AG08396 (cell line): ENCODE measurements around the gene TNS3.
A peak's percentile ranks its signal among the peaks of the same experiment; 100 is the strongest.
"Not testable (repeated sequence)": the region's sequence is repeated elsewhere in the genome, so short reads cannot be mapped to it uniquely, and the experiment has no call there.

Source experiments
- DNase-seq: peaks from one replicate; pipeline ENCODE4 v3.0.0; 2012; ENCODE audit warnings: low spot score, mixed read lengths

TNS3 gene

GRCh38 chr7:47581804-47582763 is at the start of gene TNS3:
Gene TNS3, minus strand, starts transcription at chr7:47582111. Its CDS starts 142,475 bp downstream, at chr7:47439636.
- DNase-seq, result peak; percentile 84

- no peak for DNase-seq
Measured at GRCh38 chr7:47631711-47632110, 49.8 kb upstream of the TNS3 start.

GRCh38 chr7:47627580-47628283 is 45.8 kb upstream of the TNS3 start:
- no peak for DNase-seq

GRCh38 chr7:47625861-47626715 is 44.2 kb upstream of the TNS3 start:
- DNase-seq, result no peak

GRCh38 chr7:47624689-47625088 is 42.8 kb upstream of the TNS3 start:
- no peak for DNase-seq

GRCh38 chr7:47622946-47623640 is 41.2 kb upstream of the TNS3 start:
- peak; percentile 82 for DNase-seq

- DNase-seq, result no peak
Measured at GRCh38 chr7:47622586-47622945, 40.7 kb upstream of the TNS3 start.

GRCh38 chr7:47621979-47622561 is 40.2 kb upstream of the TNS3 start:
- DNase-seq, result no peak

- no peak for DNase-seq
Measured at GRCh38 chr7:47621347-47621746, 39.4 kb upstream of the TNS3 start.

GRCh38 chr7:47619806-47620205 is 37.9 kb upstream of the TNS3 start:
- DNase-seq, result no peak

GRCh38 chr7:47617131-47617530 is 35.2 kb upstream of the TNS3 start:
- DNase-seq, result no peak

- no peak for DNase-seq
Measured at GRCh38 chr7:47614450-47614849, 32.5 kb upstream of the TNS3 start.

- DNase-seq, result no peak
Measured at GRCh38 chr7:47611045-47611511, 29.2 kb upstream of the TNS3 start.

- peak; percentile 47 for DNase-seq
Measured at GRCh38 chr7:47610506-47611044, 28.7 kb upstream of the TNS3 start.

GRCh38 chr7:47609803-47610452 is 28.0 kb upstream of the TNS3 start:
- peak; percentile 54 for DNase-seq

- not testable (repeated sequence) for DNase-seq
Measured at GRCh38 chr7:47606593-47607046, 24.7 kb upstream of the TNS3 start.

- no peak for DNase-seq
Measured at GRCh38 chr7:47605816-47606575, 24.1 kb upstream of the TNS3 start.

- DNase-seq, result no peak
Measured at GRCh38 chr7:47604496-47604890, 22.6 kb upstream of the TNS3 start.

GRCh38 chr7:47603514-47604255 is 21.8 kb upstream of the TNS3 start:
- not testable (repeated sequence) for DNase-seq
